ENCODE results near the gene AKAP13. TPM values are rescaled to one million over a fixed set of nuclear protein-coding genes. Genes with fewer than 3 reads are reported as not detected.

AKAP13 gene
- polyA plus RNA-seq, 3 donors, result 47.9 to 99.7 (median 92.6) TPM

DNA sequence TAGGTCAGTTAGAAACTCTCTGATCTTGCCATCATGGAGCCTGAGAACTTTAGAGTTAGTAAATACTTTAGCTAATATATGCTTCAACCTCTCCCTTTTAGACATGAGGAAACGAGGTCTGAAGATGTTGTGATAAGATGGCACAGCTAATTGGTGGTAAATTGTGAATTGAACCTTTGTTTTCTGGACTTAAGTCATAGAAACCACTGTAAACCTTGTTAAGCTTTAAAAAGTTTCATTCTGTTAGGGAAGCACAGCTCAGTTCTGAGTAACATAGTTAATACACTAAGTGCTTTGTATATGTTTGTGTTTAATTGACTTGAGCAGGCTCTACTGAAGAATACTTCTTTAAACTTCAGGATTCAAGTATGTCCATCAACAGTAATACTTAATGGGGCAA, 108.6 kb downstream of the AKAP13 start:
- Histone ChIP-seq H3K9ac (ENCODE audit: insufficient read depth, low read length, poor library complexity, severe bottlenecking) (no peak overlapping the region), H3K4me2 (replicated peaks; ENCODE audit: extremely low read depth, low read length, poor library complexity, severe bottlenecking) (no peak overlapping the region), H3K79me2 (ENCODE audit: insufficient read depth, low read length) (peaks cover 28% of the 10 kb centered on the region), H4K20me1 (ENCODE audit: insufficient read depth, low read length) (peaks cover 6% of the 10 kb centered on the region), H3K4me1 (ENCODE audit: control insufficient read depth in 1 of 2, insufficient read depth in 2 of 2, low read length in 2 of 2) (peaks cover 30 to 32% of the 10 kb centered on the region in 2 donors), H3K27me3 (ENCODE audit: control insufficient read depth in 2 of 2, insufficient read depth in 2 of 2, low read length in 2 of 2) (no peaks in the 10 kb centered on the region), H3K27ac (ENCODE audit: low read depth in 1 of 2, low read length in 2 of 2) (no peak overlapping the region), H3K36me3 (replicated peaks in 1 of 2; ENCODE audit: control insufficient read depth in 1 of 2, insufficient read depth in 2 of 2, low read length in 2 of 2) (no peaks in the 10 kb centered on the region), H2AFZ (ENCODE audit: insufficient read depth, low read depth, low read length, poor library complexity, severe bottlenecking) (no peak overlapping the region), H3K9me3 (replicated peaks in 1 of 2; ENCODE audit: control insufficient read depth in 1 of 2, insufficient read depth in 1 of 2, low read length in 2 of 2) (no peaks in the 10 kb centered on the region), H3K4me3 (replicated peaks in 1 of 3; ENCODE audit: low read depth in 2 of 3, low read length in 3 of 3) (no peak overlapping the region)
- H3K9me3 Mint-ChIP-seq, result no peaks in the 10 kb centered on the region
- peaks cover 56% of the 10 kb centered on the region for H3K4me1 Mint-ChIP-seq
- no peak overlapping the region for H3K27ac Mint-ChIP-seq
- DNase-seq, result no peak
- H3K36me3 Mint-ChIP-seq, result peaks cover 0 to 9% of the 10 kb centered on the region in 2 donors
- intact Hi-C loops (cut with micrococcal nuclease), result loop anchor here in 1 of 2 donors (10.0 kb wide), 2 partner anchors 96 to 136 kb away; no protein-coding TSS in a partner anchor
- no CpG with 5 or more reads among the region's 1 CpG for WGBS (ENCODE audit: insufficient coverage)
- H3K4me3 Mint-ChIP-seq, result no peak overlapping the region
- H3K27me3 Mint-ChIP-seq (ENCODE audit: low read depth in 3 of 3), result peaks cover 0 to 3% (median 0%) of the 10 kb centered on the region in 3 donors
- TF ChIP-seq, protein P1, sequence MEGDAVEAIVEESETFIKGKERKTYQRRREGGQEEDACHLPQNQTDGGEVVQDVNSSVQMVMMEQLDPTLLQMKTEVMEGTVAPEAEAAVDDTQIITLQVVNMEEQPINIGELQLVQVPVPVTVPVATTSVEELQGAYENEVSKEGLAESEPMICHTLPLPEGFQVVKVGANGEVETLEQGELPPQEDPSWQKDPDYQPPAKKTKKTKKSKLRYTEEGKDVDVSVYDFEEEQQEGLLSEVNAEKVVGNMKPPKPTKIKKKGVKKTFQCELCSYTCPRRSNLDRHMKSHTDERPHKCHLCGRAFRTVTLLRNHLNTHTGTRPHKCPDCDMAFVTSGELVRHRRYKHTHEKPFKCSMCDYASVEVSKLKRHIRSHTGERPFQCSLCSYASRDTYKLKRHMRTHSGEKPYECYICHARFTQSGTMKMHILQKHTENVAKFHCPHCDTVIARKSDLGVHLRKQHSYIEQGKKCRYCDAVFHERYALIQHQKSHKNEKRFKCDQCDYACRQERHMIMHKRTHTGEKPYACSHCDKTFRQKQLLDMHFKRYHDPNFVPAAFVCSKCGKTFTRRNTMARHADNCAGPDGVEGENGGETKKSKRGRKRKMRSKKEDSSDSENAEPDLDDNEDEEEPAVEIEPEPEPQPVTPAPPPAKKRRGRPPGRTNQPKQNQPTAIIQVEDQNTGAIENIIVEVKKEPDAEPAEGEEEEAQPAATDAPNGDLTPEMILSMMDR (IDR thresholded peaks at IDR 0.05), result no peak

DNA sequence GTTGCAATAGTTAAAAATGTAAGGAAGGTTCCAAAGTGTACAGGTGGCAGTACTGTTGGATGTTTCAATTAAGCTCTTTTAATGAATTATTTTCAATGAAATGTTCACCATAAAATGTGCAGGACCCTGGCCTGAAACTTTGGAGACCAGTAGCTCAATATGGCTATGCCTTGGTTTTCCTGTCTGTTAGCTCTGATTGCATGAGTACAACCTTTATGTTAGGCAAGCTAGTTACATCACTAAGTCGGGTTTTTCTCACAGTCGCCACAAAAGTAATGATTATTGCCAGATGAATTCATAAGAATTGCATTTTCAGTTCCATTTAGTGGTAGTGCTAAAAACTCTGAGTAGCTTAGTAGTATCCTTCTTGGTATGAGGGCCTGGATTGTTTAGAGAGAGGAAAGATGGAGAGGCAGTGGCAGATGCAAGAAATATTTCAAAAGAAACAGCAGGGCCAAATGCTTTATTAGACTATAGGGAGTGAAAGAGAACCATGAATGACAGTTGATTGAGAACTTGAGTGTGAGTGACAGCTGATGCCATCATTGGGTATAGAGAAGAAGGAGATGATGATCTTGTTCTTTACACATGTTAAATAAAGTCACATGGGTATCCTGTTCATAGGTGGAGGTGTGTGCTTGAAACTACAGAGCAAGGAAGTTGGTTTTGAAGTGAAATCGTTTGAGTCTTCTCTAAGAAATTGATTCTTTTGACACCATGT, 109.5 kb downstream of the AKAP13 start:
- no peak overlapping the region for H3K9ac ChIP-seq (ENCODE audit: insufficient read depth, low read length, poor library complexity, severe bottlenecking)
- Mint-ChIP-seq H3K27me3 (ENCODE audit: low read depth in 3 of 3) (peaks cover 0 to 1% (median 0%) of the 10 kb centered on the region in 3 donors), H3K36me3 (peaks cover 0 to 9% of the 10 kb centered on the region in 2 donors), H3K9me3 (no peaks in the 10 kb centered on the region), H3K4me1 (peaks cover 61% of the 10 kb centered on the region), H3K27ac (peak overlapping the region in 2 of 7 donors; percentile 0 to 8), H3K4me3 (no peak overlapping the region)
- no peak overlapping the region for H2AFZ ChIP-seq (ENCODE audit: insufficient read depth, low read depth, low read length, poor library complexity, severe bottlenecking)
- DNase-seq, result peak in 1 of 3 donors; percentile 5
- peaks cover 6% of the 10 kb centered on the region for H4K20me1 ChIP-seq (ENCODE audit: insufficient read depth, low read length)
- TF ChIP-seq, protein P1 (IDR thresholded peaks at IDR 0.05), result no peak
- H3K79me2 ChIP-seq (ENCODE audit: insufficient read depth, low read length), result peaks cover 22% of the 10 kb centered on the region
- no peaks in the 10 kb centered on the region for H3K27me3 ChIP-seq (ENCODE audit: control insufficient read depth in 2 of 2, insufficient read depth in 2 of 2, low read length in 2 of 2)
- 27% methylated on average over 3 of the region's 3 CpGs for WGBS (ENCODE audit: insufficient coverage)
- no peak overlapping the region for H3K4me2 ChIP-seq (replicated peaks; ENCODE audit: extremely low read depth, low read length, poor library complexity, severe bottlenecking)
- no peaks in the 10 kb centered on the region for H3K36me3 ChIP-seq (replicated peaks in 1 of 2; ENCODE audit: control insufficient read depth in 1 of 2, insufficient read depth in 2 of 2, low read length in 2 of 2)
- no peak overlapping the region for H3K4me3 ChIP-seq (replicated peaks in 1 of 3; ENCODE audit: low read depth in 2 of 3, low read length in 3 of 3)
- H3K9me3 ChIP-seq (replicated peaks in 1 of 2; ENCODE audit: control insufficient read depth in 1 of 2, insufficient read depth in 1 of 2, low read length in 2 of 2), result no peaks in the 10 kb centered on the region
- intact Hi-C loops (cut with micrococcal nuclease), result loop anchor here (5.0 to 10.0 kb wide), 4 partner anchors 42 to 135 kb away; no protein-coding TSS in a partner anchor
- H3K27ac ChIP-seq (ENCODE audit: low read depth in 1 of 2, low read length in 2 of 2), result no peak overlapping the region
- peaks cover 32% of the 10 kb centered on the region in 2 donors for H3K4me1 ChIP-seq (ENCODE audit: control insufficient read depth in 1 of 2, insufficient read depth in 2 of 2, low read length in 2 of 2)
